Stimulated activated CD4-positive, alpha-beta T cell treated with anti-CD3 and anti-CD28 coated beads, Interleukin-4, amount 100 ng/mL, for 4 hours (primary cell): Measurements from ENCODE around the gene MAGEF1.

Experiments
- DNase-seq, 2 experiments: peaks; one replicate each; pipeline ENCODE4 v3.0.0-alpha.2; 2020

MAGEF1 gene

GRCh38 chr3:184711493-184712247, at the start of gene MAGEF1:
TSS of gene MAGEF1 (minus strand) at chr3:184712064. CDS start at chr3:184711821, 243 bp downstream.
- DNase-seq = peak; percentile 56 to 74

- DNase-seq = no peak
Measured at GRCh38 chr3:184761075-184761841, 49.4 kb upstream of the MAGEF1 start.

GRCh38 chr3:184760337-184761074, 48.6 kb upstream of the MAGEF1 start:
- DNase-seq = no peak

GRCh38 chr3:184759666-184760200, 47.9 kb upstream of the MAGEF1 start:
- DNase-seq = no peak

- no peak for DNase-seq
Measured at GRCh38 chr3:184758056-184758455, 46.2 kb upstream of the MAGEF1 start.

- no peak for DNase-seq
Measured at GRCh38 chr3:184757022-184757651, 45.3 kb upstream of the MAGEF1 start.

- DNase-seq = no peak
Measured at GRCh38 chr3:184756151-184757021, 44.5 kb upstream of the MAGEF1 start.

GRCh38 chr3:184755315-184755731, 43.5 kb upstream of the MAGEF1 start:
- no peak for DNase-seq

- no peak for DNase-seq
Measured at GRCh38 chr3:184752361-184752760, 40.5 kb upstream of the MAGEF1 start.

- no peak for DNase-seq
Measured at GRCh38 chr3:184751204-184752040, 39.6 kb upstream of the MAGEF1 start.

DNA sequence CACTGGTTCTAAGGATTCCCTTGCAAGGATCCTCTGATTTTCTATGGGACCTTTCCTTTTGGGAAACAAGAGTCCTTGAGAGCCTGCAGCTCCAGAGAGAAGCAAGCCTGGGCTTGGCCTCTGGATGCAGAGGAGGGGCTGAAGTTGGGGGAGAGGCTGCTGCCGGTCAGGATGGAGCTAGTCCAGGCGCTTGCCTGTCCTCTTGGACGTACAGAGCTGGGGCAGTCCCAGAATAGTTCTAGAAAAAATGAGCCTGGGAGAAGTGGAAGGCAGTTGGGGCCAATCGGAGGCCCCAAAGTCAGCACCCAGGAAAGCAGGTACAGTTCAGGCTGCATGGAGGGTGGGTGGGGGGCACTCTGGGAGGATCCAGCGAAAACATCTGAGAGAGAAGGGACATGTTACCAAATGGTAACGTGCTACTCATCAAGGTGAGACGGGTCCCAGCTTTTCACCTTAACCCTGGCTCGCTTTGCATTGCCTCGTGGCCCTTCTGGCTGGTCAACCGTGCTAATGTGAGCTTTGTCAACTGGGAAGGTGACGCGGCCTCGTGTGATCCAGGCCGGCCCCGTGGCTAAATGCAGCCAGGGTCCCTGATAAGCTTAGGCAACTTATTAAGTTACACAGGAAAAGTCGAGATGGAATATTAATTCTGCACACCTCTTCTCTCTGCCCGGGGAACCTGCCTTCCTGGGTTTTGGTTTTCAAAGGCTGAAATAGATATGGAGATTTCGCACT, 38.7 kb upstream of the MAGEF1 start:
- no peak for DNase-seq

- no peak for DNase-seq
Measured at GRCh38 chr3:184749168-184749744, 37.4 kb upstream of the MAGEF1 start.

- no peak for DNase-seq
Measured at GRCh38 chr3:184748219-184749135, 36.6 kb upstream of the MAGEF1 start.

DNA sequence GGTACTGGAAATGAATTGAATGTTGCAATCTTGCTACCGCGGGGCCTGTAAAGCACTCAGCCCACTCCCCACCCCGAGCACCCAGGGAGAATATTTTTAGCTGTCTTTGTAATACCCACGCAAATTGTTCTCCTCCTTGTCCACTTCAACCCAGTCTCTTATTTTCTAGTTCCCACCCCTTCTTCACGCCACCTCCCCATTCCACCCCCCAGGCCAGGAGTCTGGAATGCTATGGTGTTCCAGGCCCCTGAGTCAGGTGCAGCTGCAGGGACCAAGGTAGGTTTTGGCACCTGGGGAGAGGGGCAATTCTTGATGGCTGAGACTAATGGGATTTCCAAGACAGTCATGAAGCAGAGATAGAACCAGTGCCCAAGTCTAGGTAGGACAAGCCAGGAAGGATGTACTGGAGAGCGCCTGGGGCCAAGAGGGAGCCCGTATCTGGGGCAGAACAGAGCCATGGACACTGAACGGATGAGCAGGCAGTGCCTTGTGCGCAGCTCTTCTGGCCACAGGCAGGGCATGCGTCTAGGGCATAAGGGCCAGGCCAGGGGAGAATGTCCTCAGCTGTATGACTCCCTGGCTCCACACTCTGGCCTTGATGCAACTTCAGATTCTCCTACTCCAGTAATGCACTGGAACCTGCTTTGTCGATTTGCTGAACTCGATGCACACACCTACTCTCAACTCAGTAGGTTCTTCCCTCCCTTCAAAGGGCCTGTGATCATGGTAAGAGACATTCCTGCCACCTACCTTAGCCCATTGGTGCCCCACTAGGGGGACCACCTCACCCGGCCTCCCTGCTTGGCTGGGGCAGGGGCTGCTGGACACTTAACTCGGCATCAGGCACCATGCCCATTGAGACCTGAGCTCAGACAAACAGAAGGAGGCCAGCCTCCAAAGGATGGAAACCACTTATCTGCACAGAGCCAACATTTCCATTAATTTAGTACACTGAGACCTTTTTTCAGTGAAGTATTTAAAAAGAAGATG, 34.6 kb upstream of the MAGEF1 start:
- no peak for DNase-seq

DNA sequence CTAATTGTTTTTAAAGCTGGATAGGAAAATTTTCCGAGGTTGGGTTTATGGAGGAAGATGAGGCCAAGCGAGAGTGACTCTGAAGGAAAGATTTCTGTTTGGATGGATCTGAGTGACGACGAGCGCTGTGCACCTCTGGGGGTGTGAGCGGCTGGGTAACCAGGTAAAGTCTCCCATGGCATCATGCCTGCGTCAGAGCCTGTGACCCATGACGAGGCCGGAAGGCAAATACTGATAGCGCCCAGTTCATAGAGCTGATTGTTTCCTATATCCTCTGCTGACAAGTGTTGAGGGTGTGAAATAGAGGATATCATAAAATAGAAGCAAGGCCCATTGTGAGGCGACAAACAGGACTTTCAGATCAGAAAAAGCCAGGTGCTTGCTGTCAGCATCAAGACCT, 33.7 kb upstream of the MAGEF1 start:
- no peak for DNase-seq

DNA sequence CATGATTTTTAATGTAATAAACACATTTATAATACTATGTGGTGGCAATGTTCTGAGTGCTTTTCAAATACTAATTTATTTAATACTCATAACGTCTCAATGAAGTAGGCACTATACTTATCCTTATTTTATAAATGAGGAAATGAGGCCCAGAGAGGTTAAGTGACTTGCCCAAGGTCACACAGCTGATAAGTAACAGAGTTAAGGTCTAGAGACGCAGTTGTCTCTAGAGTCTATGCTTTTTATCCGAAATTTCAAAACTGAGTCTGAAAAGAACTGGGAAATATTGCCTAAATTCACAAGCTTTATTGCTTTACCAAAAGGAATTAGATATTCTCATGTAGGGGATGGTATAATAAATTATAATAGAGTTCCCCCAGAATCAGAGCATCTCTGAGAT, 31.4 kb upstream of the MAGEF1 start:
- DNase-seq = no peak

- DNase-seq = no peak
Measured at GRCh38 chr3:184742676-184743135, 30.8 kb upstream of the MAGEF1 start.
